Left lung (tissue), 10 donors: ENCODE data around the gene B9D2. TPM values are rescaled to one million over a fixed set of nuclear protein-coding genes. Genes with fewer than 3 reads are reported as not detected.

ENCODE experiments used
- ATAC-seq: fragments of 200-7000 bp; cut with Tn5 transposase; one replicate; pipeline ENCODE4 v1.9.1; 2020; ENCODE audit warnings: moderate library complexity
- DNase-seq, 4 donors: peaks; one replicate each; pipeline ENCODE4 v3.0.0-alpha.2; 2013 to 2020
- H3K27ac ChIP-seq, 2 donors: fragments of 200-600 bp; sonication (generic) in 1 of 2; one replicate each; pipeline versions ENCODE4 v1.5.0 to v1.8.0; 2020 to 2021
- H3K27me3 ChIP-seq, 2 donors: fragments of 200-600 bp; sonication (generic) in 1 of 2; one replicate each; pipeline versions ENCODE4 v1.5.0 to v1.8.0; 2020 to 2021
- H3K36me3 ChIP-seq, 2 donors: fragments of 200-600 bp; sonication (generic) in 1 of 2; one replicate each; pipeline versions ENCODE4 v1.5.0 to v1.8.0; 2020 to 2021
- H3K4me1 ChIP-seq, 2 donors: fragments of 200-600 bp; one replicate each; pipeline ENCODE4 v1.8.0; 2021
- H3K4me3 ChIP-seq, 2 donors: fragments of 200-600 bp; sonication (generic) in 1 of 2; one replicate each; pipeline versions ENCODE4 v1.5.0 to v1.8.0; 2020 to 2021; ENCODE audit warnings: mild to moderate bottlenecking in 1 of 2
- H3K9me3 ChIP-seq, 2 donors: fragments of 200-600 bp; sonication (generic) in 1 of 2; one replicate each; pipeline versions ENCODE4 v1.5.0 to v1.8.0; 2020 to 2021
- CTCF ChIP-seq, 2 donors: fragments of 200-600 bp; sonication (generic) in 1 of 2; IDR thresholded peaks; one replicate each; pipeline versions ENCODE4 v1.5.0 to v1.8.0; 2021; ENCODE audit warnings: antibody characterized with exemption in 2 of 2
- intact Hi-C, 2 donors: fragments of 100-400 bp; cut with DNase I; formaldehyde crosslinking; loops; one replicate each; pipeline versions ENCODE4 v1.11.2 to v1.14.2; 2022
- polyA plus RNA-seq, 6 donors: library from polyadenylated mRNA; unstranded; fragments of 120-200 nt; gene quantifications; one replicate each; pipeline ENCODE4 v1.2.1, GENCODE V29; 2013; ENCODE audit not compliant: insufficient read length in 6 of 6
- total RNA-seq, 2 donors: library from RNA; stranded (reverse); fragmentation: NEBNext Ultra II Directional; extraction: Animal tissue kit (Norgen Biotek cat#: 25700); gene quantifications; one replicate each; pipeline ENCODE4 v1.2.1, GENCODE V29; 2021
- donor health status: DM: no; HTN: yes; CAD: no.
- donor health status: DM: no; HTN: no; CAD: no.

Gene B9D2
- total and polyA plus RNA-seq, 8 donors = 6.6 to 8.8 (median 7.7) TPM

GRCh38 chr19:41353466-41354342 is 10.2 kb downstream of the B9D2 start, which contains the start of gene TGFB1:
TSS of gene TGFB1 (minus strand) at chr19:41353922. CDS start at chr19:41353044, 878 bp downstream.
- H3K9me3 ChIP-seq = no peaks in the 10 kb centered on the region
- DNase-seq (peak in 3 of 4 donors; percentile 83 to 98 (median 93)), ATAC-seq (peak; percentile 83)
- intact Hi-C loops = no loop called here
- peak within 1 kb of the TSS; percentile 83 to 90 for H3K27ac ChIP-seq
- H3K36me3 ChIP-seq = no peaks in the 10 kb centered on the region
- peak; percentile 82 to 96 for TF ChIP-seq CTCF (IDR thresholded peaks at IDR 0.05)
- peak within 1 kb of the TSS; percentile 91 to 97 for H3K4me3 ChIP-seq
- H3K27me3 ChIP-seq = no peaks in the 10 kb centered on the region
- H3K4me1 ChIP-seq = peaks cover 5 to 71% of the 10 kb centered on the region in 2 donors

GRCh38 chr19:41352609-41353465 is 11.1 kb downstream of the B9D2 start:
- Histone ChIP-seq H3K9me3 (no peaks in the 10 kb centered on the region), H3K36me3 (peaks cover 0 to 5% of the 10 kb centered on the region in 2 donors), H3K4me3 (peak overlapping the region; percentile 91 to 97), H3K4me1 (peaks cover 5 to 72% of the 10 kb centered on the region in 2 donors), H3K27ac (peak overlapping the region; percentile 83 to 90), H3K27me3 (no peaks in the 10 kb centered on the region)
- intact Hi-C loops = no loop called here
- ATAC-seq = peak; percentile 16
- peak in 2 of 4 donors; percentile 77 to 94 for DNase-seq
- peak; percentile 24 to 46 for TF ChIP-seq CTCF (IDR thresholded peaks at IDR 0.05)

GRCh38 chr19:41352279-41352608 is 11.7 kb downstream of the B9D2 start:
- Histone ChIP-seq H3K9me3 (no peaks in the 10 kb centered on the region), H3K27me3 (no peaks in the 10 kb centered on the region), H3K27ac (peak overlapping the region; percentile 83 to 90), H3K36me3 (peaks cover 0 to 11% of the 10 kb centered on the region in 2 donors), H3K4me3 (peak overlapping the region; percentile 91 to 97), H3K4me1 (peaks cover 5 to 67% of the 10 kb centered on the region in 2 donors)
- intact Hi-C loops = no loop called here
- ATAC-seq (no peak), DNase-seq (no peak)
- TF ChIP-seq CTCF (IDR thresholded peaks at IDR 0.05) = no peak

- Histone ChIP-seq H3K27ac (peak overlapping the region; percentile 83 to 90), H3K4me3 (peak overlapping the region; percentile 91 to 97), H3K9me3 (no peaks in the 10 kb centered on the region), H3K36me3 (peaks cover 0 to 18% of the 10 kb centered on the region in 2 donors), H3K27me3 (no peaks in the 10 kb centered on the region), H3K4me1 (peaks cover 5 to 60% of the 10 kb centered on the region in 2 donors)
- TF ChIP-seq CTCF (IDR thresholded peaks at IDR 0.05) = no peak
- DNase-seq = peak in 2 of 4 donors; percentile 82 to 95
- peak; percentile 70 for ATAC-seq
- intact Hi-C loops = no loop called here
These were observed 12.4 kb downstream of the B9D2 start for GRCh38 chr19:41351339-41352245.
